IPS-11a (cell line): ENCODE results near the gene FCGR2B.

Experiments used
- H3K4me3 ChIP-seq: one replicate; pipeline ENCODE4 v1.5.1; 2013; ENCODE audit warnings: low read depth, low read length, control low read depth

The FCGR2B gene

DNA sequence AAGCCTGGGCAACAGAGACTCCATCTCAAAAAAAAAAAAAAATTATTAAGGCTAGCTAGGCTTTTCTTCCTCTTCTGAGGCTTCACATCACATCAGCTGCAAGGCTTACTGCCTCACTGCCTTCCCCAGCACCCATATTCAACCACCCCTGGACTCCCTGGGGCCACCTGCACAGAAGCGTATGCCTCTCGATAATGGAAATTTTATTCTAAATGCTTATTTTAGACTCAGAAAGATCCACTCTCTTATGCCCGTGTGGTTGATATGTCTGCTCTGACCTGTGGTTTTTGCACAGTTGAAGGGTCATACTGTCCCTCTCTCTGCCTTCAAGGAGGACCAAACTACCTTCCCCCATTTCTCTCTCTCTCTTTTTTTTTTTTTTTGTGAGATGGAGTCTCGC is 42.6 kb downstream of the FCGR2B start:
- no peak overlapping the region for H3K4me3 ChIP-seq

GRCh38 chr1:161706113-161706481 is 43.2 kb downstream of the FCGR2B start:
- H3K4me3 ChIP-seq: no peak overlapping the region

- H3K4me3 ChIP-seq: no peak within 1 kb of the TSS
These were observed 43.8 kb downstream of the FCGR2B start, which contains the start of gene FCRLA for GRCh38 chr1:161706482-161707347. Gene FCRLA (plus strand): TSS chr1:161707229. CDS start chr1:161707265, 36 bp downstream.

- H3K4me3 ChIP-seq: no peak overlapping the region
These were observed 44.6 kb downstream of the FCGR2B start for GRCh38 chr1:161707503-161707902.

DNA sequence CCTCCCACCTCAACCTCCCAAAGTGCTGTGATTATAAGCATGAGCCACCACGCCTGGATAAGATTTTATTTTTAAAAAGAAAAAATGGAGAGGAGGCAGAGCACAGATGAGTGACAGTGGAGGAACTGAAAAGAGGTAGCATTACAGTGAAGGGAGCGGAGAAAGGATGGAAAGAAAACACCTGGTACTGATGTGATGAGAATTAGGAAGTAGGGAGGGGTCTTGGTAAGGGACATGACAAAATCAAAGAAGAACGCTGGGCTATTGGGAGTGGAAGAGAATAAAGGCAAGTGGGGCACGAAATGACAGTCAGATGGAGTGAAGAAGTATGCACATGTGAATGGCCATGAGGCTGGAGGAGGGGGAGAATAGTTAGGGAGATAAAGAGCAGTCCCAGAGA is 46.4 kb downstream of the FCGR2B start:
- H3K4me3 ChIP-seq: no peak overlapping the region

- no peak overlapping the region for H3K4me3 ChIP-seq
These were observed 47.6 kb downstream of the FCGR2B start for GRCh38 chr1:161710560-161710959.

DNA sequence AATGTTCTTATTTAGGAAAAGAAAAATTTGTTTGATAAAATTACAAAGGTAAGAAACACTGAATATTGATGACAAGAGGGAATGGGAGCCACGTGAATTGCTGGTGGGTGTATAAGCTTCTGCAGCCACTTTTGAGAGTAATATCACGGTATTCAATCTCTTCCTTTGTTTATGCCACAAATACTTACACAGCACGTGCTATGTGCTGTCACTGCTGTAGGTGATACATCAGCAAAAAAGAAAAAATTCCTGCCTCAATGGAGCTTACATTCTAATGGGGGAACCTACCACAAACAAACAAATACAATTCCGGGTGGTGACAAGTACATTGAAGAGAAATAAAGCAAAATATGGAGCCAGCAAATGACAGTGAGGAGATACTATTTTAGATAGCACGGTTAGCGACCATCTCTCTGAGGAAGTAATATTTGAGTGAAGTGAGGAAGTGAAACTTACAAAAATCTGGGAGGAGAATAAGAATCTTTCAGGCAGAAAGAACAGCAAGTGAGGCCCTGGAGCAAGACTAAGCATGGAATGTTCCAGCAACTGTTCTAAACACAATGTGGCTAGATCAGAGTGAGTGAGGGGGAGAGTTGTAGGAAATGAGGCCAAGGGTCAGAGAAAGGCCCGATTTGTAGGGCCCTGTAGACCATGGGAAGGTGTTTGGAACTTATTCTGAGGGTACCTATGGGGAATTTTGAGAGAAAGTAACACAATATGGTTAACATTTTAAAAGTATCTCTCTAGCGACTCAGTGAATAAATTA is 55.8 kb downstream of the FCGR2B start:
- no peak overlapping the region for H3K4me3 ChIP-seq

DNA sequence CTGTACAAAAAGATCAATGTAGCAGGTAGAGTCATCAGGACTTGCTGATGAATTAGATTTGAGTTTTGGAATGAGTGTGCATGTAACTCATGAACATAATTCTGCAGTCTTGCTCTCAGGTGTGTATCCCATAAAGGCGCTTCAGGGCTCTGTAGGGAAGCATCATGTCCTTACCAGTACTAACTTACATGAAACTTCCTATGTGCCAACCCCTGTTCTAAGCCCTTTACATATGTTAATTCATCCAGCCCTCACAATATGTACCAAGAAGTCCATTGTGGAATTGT is 56.3 kb downstream of the FCGR2B start:
- no peak overlapping the region for H3K4me3 ChIP-seq

DNA sequence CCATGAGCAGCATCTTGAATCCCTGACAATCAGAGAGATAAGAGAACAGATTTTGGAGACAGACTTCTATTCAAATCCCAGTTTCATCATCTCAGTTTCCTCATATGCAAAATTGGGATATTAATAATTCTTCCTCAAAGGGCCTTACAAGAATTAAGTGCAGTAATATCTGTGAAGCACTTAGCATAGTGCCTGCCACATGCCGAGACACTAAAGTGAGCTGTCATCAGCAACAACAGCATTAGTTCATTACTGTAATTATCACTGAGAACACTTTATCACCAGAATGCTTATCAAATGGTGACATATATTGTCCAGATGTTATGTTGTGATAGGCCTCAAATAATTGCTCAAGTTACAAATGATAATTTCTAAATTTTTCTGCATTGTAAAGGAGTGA is 57.5 kb downstream of the FCGR2B start:
- H3K4me3 ChIP-seq: no peak overlapping the region

- no peak within 1 kb of the TSS for H3K4me3 ChIP-seq
These were observed 58.2 kb downstream of the FCGR2B start, which contains the start of gene FCRLB for GRCh38 chr1:161720956-161721737. Gene FCRLB (plus strand): TSS chr1:161721544. CDS start chr1:161722673, 1,129 bp downstream.

- H3K4me3 ChIP-seq: no peak overlapping the region
These were observed 58.9 kb downstream of the FCGR2B start for GRCh38 chr1:161721738-161722343.

- H3K4me3 ChIP-seq: no peak overlapping the region
These were observed 59.5 kb downstream of the FCGR2B start for GRCh38 chr1:161722406-161722805.

GRCh38 chr1:161723459-161724141 is 60.7 kb downstream of the FCGR2B start:
- no peak overlapping the region for H3K4me3 ChIP-seq

GRCh38 chr1:161725258-161725907 is 62.4 kb downstream of the FCGR2B start:
- peak overlapping the region; percentile 89 for H3K4me3 ChIP-seq

GRCh38 chr1:161725908-161726472 is 63.0 kb downstream of the FCGR2B start:
- peak overlapping the region; percentile 89 for H3K4me3 ChIP-seq

DNA sequence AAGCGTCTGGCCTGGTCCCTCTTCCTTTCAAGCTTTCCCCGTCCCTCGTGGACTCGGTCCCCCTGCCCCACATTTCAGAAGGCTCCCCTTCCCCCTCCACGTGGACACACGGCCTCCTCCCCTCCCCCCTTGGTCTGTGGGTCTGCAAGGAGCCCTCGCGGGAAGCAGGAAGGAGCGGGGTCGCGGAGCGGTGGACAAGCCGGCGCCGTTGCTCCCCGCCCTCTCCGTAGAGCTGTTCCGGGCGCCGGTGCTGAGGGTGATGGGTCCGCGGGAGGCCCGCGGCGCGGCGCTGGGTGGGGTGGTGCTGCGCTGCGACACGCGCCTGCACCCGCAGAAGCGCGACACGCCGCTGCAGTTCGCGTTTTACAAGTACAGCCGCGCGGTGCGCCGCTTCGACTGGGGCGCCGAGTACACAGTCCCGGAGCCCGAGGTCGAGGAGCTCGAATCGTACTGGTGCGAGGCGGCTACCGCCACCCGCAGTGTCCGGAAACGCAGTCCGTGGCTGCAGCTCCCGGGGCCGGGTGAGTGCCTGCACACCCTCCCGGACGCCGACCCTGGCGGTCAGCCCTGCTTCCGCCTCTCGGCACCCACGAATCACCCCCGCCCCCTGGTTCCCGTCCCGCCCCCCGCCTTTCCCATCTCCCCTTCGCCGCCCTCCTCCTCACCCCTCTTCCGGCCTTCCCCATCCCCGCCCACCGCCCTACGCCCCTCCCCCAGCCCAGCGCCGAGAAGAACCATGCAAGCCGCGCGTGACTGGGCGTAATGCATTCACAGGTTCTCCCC is 63.7 kb downstream of the FCGR2B start:
- peak overlapping the region; percentile 89 for H3K4me3 ChIP-seq

GRCh38 chr1:161727256-161727924 is 64.4 kb downstream of the FCGR2B start:
- peak overlapping the region; percentile 78 for H3K4me3 ChIP-seq
